Spleen (tissue), 13 donors: ENCODE results near the gene GOLGA6B. TPM values are rescaled to one million over a fixed set of nuclear protein-coding genes. Genes with fewer than 3 reads are reported as not detected.
"Not testable (repeated sequence)": the region's sequence is repeated elsewhere in the genome, so short reads cannot be mapped to it uniquely, and the experiment has no call there.

Experiments
- DNase-seq: peaks from one replicate; pipeline ENCODE4 v3.0.0-alpha.2; 2020
- H3K27ac ChIP-seq, 8 donors: fragments of 200-600 bp; sonication (generic) in 7 of 8; 1 replicate in 4 of 8; 2 replicates in 4 of 8; pipeline versions ENCODE4 v1.5.0 to v1.8.0; 2016 to 2021; ENCODE audit warnings: inconsistent platforms in 4 of 8, mild to moderate bottlenecking in 4 of 8, moderate library complexity in 1 of 8
- H3K27me3 ChIP-seq, 7 donors: fragments of 200-600 bp; sonication (generic) in 6 of 7; replicated peaks in 1 of 7; 1 replicate in 4 of 7; 2 replicates in 3 of 7; pipeline versions ENCODE4 v1.5.0 to v1.8.0; 2016 to 2021; ENCODE audit warnings: inconsistent platforms in 3 of 7, mild to moderate bottlenecking in 1 of 7
- H3K36me3 ChIP-seq, 6 donors: fragments of 200-600 bp; sonication (generic) in 5 of 6; 1 replicate in 4 of 6; 2 replicates in 2 of 6; pipeline versions ENCODE4 v1.5.0 to v1.8.0; 2016 to 2021; ENCODE audit warnings: inconsistent platforms in 2 of 6
- H3K4me1 ChIP-seq, 6 donors: fragments of 200-600 bp; sonication (generic) in 5 of 6; 1 replicate in 3 of 6; 2 replicates in 3 of 6; pipeline versions ENCODE4 v1.5.0 to v1.8.0; 2016 to 2021; ENCODE audit warnings: inconsistent platforms in 3 of 6
- H3K4me3 ChIP-seq, 8 donors: fragments of 200-600 bp; sonication (generic) in 7 of 8; 1 replicate in 4 of 8; 2 replicates in 4 of 8; pipeline versions ENCODE4 v1.5.0 to v1.8.0; 2016 to 2021; ENCODE audit warnings: inconsistent platforms in 4 of 8, mild to moderate bottlenecking in 4 of 8, moderate library complexity in 2 of 8
- H3K9me3 ChIP-seq, 8 donors: fragments of 200-600 bp; sonication (generic) in 7 of 8; 1 replicate in 4 of 8; 2 replicates in 4 of 8; pipeline versions ENCODE4 v1.5.0 to v1.8.0; 2016 to 2021; ENCODE audit warnings: inconsistent platforms in 4 of 8
- CTCF ChIP-seq, 11 experiments: fragments of 200-600 bp in 7 of 11; fragments of 450-650 bp in 4 of 11; sonication (generic) in 4 of 11; IDR thresholded peaks in 8 of 11; conservative IDR thresholded peaks in 3 of 11; 1 replicate in 7 of 11; 2 replicates in 4 of 11; pipeline versions ENCODE4 v1.4.0 to v1.8.0; 2016 to 2021; ENCODE audit warnings: antibody characterized with exemption in 11 of 11, inconsistent platforms in 4 of 11, mild to moderate bottlenecking in 1 of 11
- POLR2A ChIP-seq, 3 donors: fragments of 450-650 bp; IDR thresholded peaks; one replicate each; pipeline ENCODE4 v1.5.1; 2017; ENCODE audit warnings: antibody characterized with exemption in 3 of 3, mild to moderate bottlenecking in 1 of 3
- POLR2AphosphoS5 ChIP-seq, 3 donors: sonication (generic); formaldehyde crosslinking; IDR thresholded peaks; one replicate each; pipeline ENCODE4 v1.5.1; 2017; ENCODE audit warnings: antibody characterized with exemption in 3 of 3
- WGBS, 5 donors: extraction: QIAGEN DNeasy Blood & Tissue Kit in 3 of 5; methylation state at CpG; one replicate each; pipeline versions ENCODE4 v1.1.5 to v1.1.7; 2013 to 2018; 5-methylcytosine and 5-hydroxymethylcytosine counted together
- intact Hi-C: fragments of 100-400 bp; cut with DNase I; formaldehyde crosslinking; loops from one replicate; pipeline ENCODE4 v1.15.0; 2023; ENCODE audit warnings: low total_unique reads
- long read RNA-seq, 2 donors: transcript quantifications; one replicate each; lab custom pipeline, GENCODE V29; 2026
- polyA plus RNA-seq, 3 donors: library from polyadenylated mRNA; stranded (reverse); fragments of 200-250 nt; gene quantifications; one replicate each; pipeline ENCODE4 v1.2.1, GENCODE V29; 2013
- total RNA-seq, 7 donors: library from RNA; depleted of rRNA in 3 of 7; stranded (reverse); fragments of >200 nt in 3 of 7; fragmentation: NEBNext Ultra II Directional in 4 of 7; extraction: Animal tissue kit (Norgen Biotek cat#: 25700) in 4 of 7; gene quantifications; one replicate each; pipeline versions ENCODE4 v1.1.0 to v1.2.1, GENCODE V29; 2016 to 2021
- donor health status: healthy with polysubstance abuse.
- donor health status: DM: no; HTN: no; CAD: no; lungs with moderate emphysema.
- donor health status: DM: no; HTN: no; CAD: no.
- donor health status: Bipolar disorder and iron deficiency.
- donor health status: healthy.
- donor health status: DM: no; HTN: no; CAD: no.
- donor health status: DM: yes; HTN: yes; CAD: no.

GOLGA6B gene
- not detected for total RNA-seq
- not detected for polyA plus RNA-seq
- long read RNA-seq, donor 1, result 0 reads
- long read RNA-seq, donor 2, result 0 reads

- DNase-seq, H3K9me3 ChIP-seq, H3K4me3 ChIP-seq, H3K27ac ChIP-seq, intact Hi-C loops, H3K27me3 ChIP-seq, H3K36me3 ChIP-seq, H3K4me1 ChIP-seq: not testable (repeated sequence)
- no CpG with 5 or more reads among the region's 7 CpGs for WGBS, 5 donors
Observed at GRCh38 chr15:72654397-72654796, at the start of gene GOLGA6B. Gene GOLGA6B, plus strand, starts transcription at chr15:72654697. Its CDS starts 41 bp downstream, at chr15:72654738.

GRCh38 chr15:72604794-72605193 is 49.7 kb upstream of the GOLGA6B start:
- no peak overlapping the region for H3K27ac ChIP-seq
- H3K36me3 ChIP-seq, result peaks cover 0 to 15% (median 0%) of the 10 kb centered on the region in 6 donors
- 85 to 96% (median 94%) methylated on average over 4 of the region's 4 CpGs for WGBS, 5 donors
- no peaks in the 10 kb centered on the region for H3K4me1 ChIP-seq
- no peak overlapping the region for H3K4me3 ChIP-seq
- intact Hi-C loops, result no loop called here
- no peaks in the 10 kb centered on the region for H3K9me3 ChIP-seq
- no peaks in the 10 kb centered on the region for H3K27me3 ChIP-seq
- no peak for DNase-seq
- no peak for TF ChIP-seq POLR2A (IDR thresholded peaks at IDR 0.05)
- no peak for TF ChIP-seq POLR2AphosphoS5 (IDR thresholded peaks at IDR 0.05)

GRCh38 chr15:72608084-72608483 is 46.4 kb upstream of the GOLGA6B start:
- H3K36me3 ChIP-seq, result peaks cover 0 to 15% (median 0%) of the 10 kb centered on the region in 6 donors
- H3K4me3 ChIP-seq, H3K27me3 ChIP-seq, H3K4me1 ChIP-seq, H3K27ac ChIP-seq, DNase-seq, H3K9me3 ChIP-seq, intact Hi-C loops: not testable (repeated sequence)
- WGBS, 5 donors, result 90 to 97% (median 95%) methylated on average over 3 of the region's 3 CpGs

- no peak for TF ChIP-seq POLR2A (IDR thresholded peaks at IDR 0.05)
- Histone ChIP-seq H3K4me1 (no peaks in the 10 kb centered on the region), H3K9me3 (no peaks in the 10 kb centered on the region), H3K4me3 (no peak overlapping the region), H3K27me3 (no peaks in the 10 kb centered on the region), H3K27ac (no peak overlapping the region), H3K36me3 (peaks cover 0 to 15% (median 0%) of the 10 kb centered on the region in 6 donors)
- 83 to 95% (median 88%) methylated on average over 8 of the region's 8 CpGs for WGBS, 5 donors
- DNase-seq, result no peak
- intact Hi-C loops, result no loop called here
Observed at GRCh38 chr15:72609862-72610261, 44.6 kb upstream of the GOLGA6B start.

GRCh38 chr15:72612324-72612723 is 42.2 kb upstream of the GOLGA6B start:
- DNase-seq, H3K4me1 ChIP-seq, intact Hi-C loops, H3K9me3 ChIP-seq, H3K27ac ChIP-seq, H3K4me3 ChIP-seq, H3K27me3 ChIP-seq: not testable (repeated sequence)
- WGBS, 5 donors, result 87 to 97% (median 90%) methylated on average over 3 of the region's 3 CpGs
- peaks cover 0 to 15% (median 0%) of the 10 kb centered on the region in 6 donors for H3K36me3 ChIP-seq

- no peak overlapping the region for H3K4me3 ChIP-seq
- no peak for DNase-seq
- TF ChIP-seq POLR2AphosphoS5 (IDR thresholded peaks at IDR 0.05) (no peak), CTCF (IDR thresholded peaks at IDR 0.05 in 8 of 11, conservative IDR thresholded peaks at IDR 0.05 in 3 of 11) (no peak), POLR2A (IDR thresholded peaks at IDR 0.05) (no peak)
- intact Hi-C loops, result no loop called here
- whole genome bisulfite sequencing, 5 donors, result 91 to 100% (median 92%) methylated on average over 2 to 3 of the region's 3 CpGs
- no peaks in the 10 kb centered on the region for H3K9me3 ChIP-seq
- H3K4me1 ChIP-seq, result no peaks in the 10 kb centered on the region
- no peaks in the 10 kb centered on the region for H3K27me3 ChIP-seq
- H3K27ac ChIP-seq, result no peak overlapping the region
- peaks cover 0 to 3% (median 0%) of the 10 kb centered on the region in 6 donors for H3K36me3 ChIP-seq
Observed at GRCh38 chr15:72614810-72615532, 39.5 kb upstream of the GOLGA6B start.

GRCh38 chr15:72615533-72616233 is 38.8 kb upstream of the GOLGA6B start:
- intact Hi-C loops, result not testable (repeated sequence)

More at GRCh38 chr15:72615533-72616233, 38.8 kb upstream of the GOLGA6B start:
- 53 to 71% (median 60%) methylated on average over 4 to 7 of the region's 7 CpGs for WGBS, 5 donors
- H3K27ac ChIP-seq, H3K9me3 ChIP-seq, DNase-seq, H3K4me1 ChIP-seq, H3K36me3 ChIP-seq, H3K27me3 ChIP-seq, H3K4me3 ChIP-seq: not testable (repeated sequence)
